ENCODE results near the gene ADGRV1.

ADGRV1 gene

GRCh38 chr5:91178461-91178860 lies 619.9 kb downstream of the ADGRV1 start:
- DNase-seq = no peak

GRCh38 chr5:91179018-91179417 lies 620.4 kb downstream of the ADGRV1 start:
- DNase-seq = no peak

- DNase-seq = no peak
Measured at GRCh38 chr5:91180506-91180905, 621.9 kb downstream of the ADGRV1 start.

- DNase-seq = peak; percentile 11
Measured at GRCh38 chr5:91182763-91183162, 624.2 kb downstream of the ADGRV1 start.

GRCh38 chr5:91183743-91184142 lies 625.1 kb downstream of the ADGRV1 start:
- no peak for DNase-seq

- DNase-seq = no peak
Measured at GRCh38 chr5:91186101-91186500, 627.5 kb downstream of the ADGRV1 start.

- DNase-seq = no peak
Measured at GRCh38 chr5:91187032-91187431, 628.4 kb downstream of the ADGRV1 start.

GRCh38 chr5:91188755-91189154 lies 630.2 kb downstream of the ADGRV1 start:
- no peak for DNase-seq

GRCh38 chr5:91189480-91190313 lies 631.1 kb downstream of the ADGRV1 start:
- no peak for DNase-seq

- DNase-seq = no peak
Measured at GRCh38 chr5:91190314-91190690, 631.7 kb downstream of the ADGRV1 start.

- no peak for DNase-seq
Measured at GRCh38 chr5:91194824-91195381, 636.3 kb downstream of the ADGRV1 start.

- DNase-seq = no peak
Measured at GRCh38 chr5:91200692-91201091, 642.1 kb downstream of the ADGRV1 start.

- DNase-seq = no peak
Measured at GRCh38 chr5:91206103-91206502, 647.5 kb downstream of the ADGRV1 start.

- no peak for DNase-seq
Measured at GRCh38 chr5:91206734-91207133, 648.1 kb downstream of the ADGRV1 start.

- no peak for DNase-seq
Measured at GRCh38 chr5:91207248-91207647, 648.7 kb downstream of the ADGRV1 start.

GRCh38 chr5:91211997-91212713 lies 653.6 kb downstream of the ADGRV1 start:
- no peak for DNase-seq

- DNase-seq = no peak
Measured at GRCh38 chr5:91212714-91213092, 654.1 kb downstream of the ADGRV1 start.
